B cell (primary cell): ENCODE measurements around the gene NUP85.

Experiments used
- CTCF ChIP-seq: fragments of 200-600 bp; IDR thresholded peaks from one replicate; pipeline ENCODE4 v1.8.0; 2022; ENCODE audit warnings: antibody characterized with exemption, mild to moderate bottlenecking
- EZH2 ChIP-seq: IDR thresholded peaks from 2 replicates; pipeline ENCODE4 v1.6.1; 2012; ENCODE audit warnings: borderline replicate concordance, low read depth, mild to moderate bottlenecking, moderate library complexity, low read length; ENCODE audit not compliant: insufficient read depth, poor library complexity, severe bottlenecking

GRCh38 chr17:75209061-75209460 lies 3.6 kb downstream of the NUP85 start:
- no peak for TF ChIP-seq CTCF
- TF ChIP-seq EZH2: no peak
